Keratinocyte (primary cell): ENCODE results near the gene DMGDH. TPM values are rescaled to one million over a fixed set of nuclear protein-coding genes. Genes with fewer than 3 reads are reported as not detected.
A peak's percentile ranks its signal among the peaks of the same experiment; 100 is the strongest.

ENCODE experiments used
- DNase-seq: peaks from one replicate; pipeline ENCODE4 v3.0.0-alpha.2; 2011; ENCODE audit warnings: low read depth, missing footprints, low spot score
- FAIRE-seq: peaks from 2 replicates; lab custom pipeline; 2011; peaks lifted over from hg19 to GRCh38; lab: Jason Lieb, UNC
- H2AFZ ChIP-seq: 2 replicates; pipeline ENCODE4 v1.6.0; 2012; ENCODE audit warnings: low read length, control low read depth, inconsistent platforms; ENCODE audit not compliant: control insufficient read depth
- H3K27ac ChIP-seq: 2 replicates; pipeline ENCODE4 v1.5.1; 2011; ENCODE audit warnings: low read length; ENCODE audit not compliant: control insufficient read depth, insufficient read depth
- H3K27me3 ChIP-seq: 3 replicates; pipeline ENCODE4 v1.6.0; 2011; ENCODE audit warnings: low read length; ENCODE audit not compliant: control insufficient read depth, insufficient read depth; ENCODE audit errors: extremely low read depth
- H3K36me3 ChIP-seq, 2 experiments: 2 replicates in 1 of 2; 3 replicates in 1 of 2; pipeline ENCODE4 v1.5.1; 2011; ENCODE audit warnings: low read length in 2 of 2, mild to moderate bottlenecking in 1 of 2; ENCODE audit not compliant: control insufficient read depth in 2 of 2, insufficient read depth in 2 of 2; ENCODE audit errors: extremely low read depth in 1 of 2
- H3K4me1 ChIP-seq: 3 replicates; pipeline ENCODE4 v1.5.1; 2011; ENCODE audit warnings: low read length; ENCODE audit not compliant: control insufficient read depth, insufficient read depth; ENCODE audit errors: extremely low read depth
- H3K4me2 ChIP-seq: 3 replicates; pipeline ENCODE4 v1.6.0; 2011; ENCODE audit warnings: low read depth, low read length; ENCODE audit not compliant: control insufficient read depth, insufficient read depth; ENCODE audit errors: extremely low read depth
- H3K4me3 ChIP-seq, 3 experiments: fragments of 200-600 bp in 1 of 3; sonication (generic) in 1 of 3; 2 replicates in 2 of 3; 3 replicates in 1 of 3; pipeline ENCODE4 v1.5.1; 2011 to 2016; ENCODE audit warnings: low read length in 3 of 3, mild to moderate bottlenecking in 3 of 3, control low read depth in 2 of 3, inconsistent platforms in 1 of 3, low read depth in 1 of 3, mixed read lengths in 1 of 3, mixed run types in 1 of 3, moderate library complexity in 1 of 3; ENCODE audit not compliant: control insufficient read depth in 2 of 3, insufficient read depth in 2 of 3; ENCODE audit errors: extremely low read depth in 1 of 3
- H3K79me2 ChIP-seq: 2 replicates; pipeline ENCODE4 v1.6.0; 2012; ENCODE audit warnings: low read length; ENCODE audit not compliant: control insufficient read depth, insufficient read depth
- H3K9ac ChIP-seq: 3 replicates; pipeline ENCODE4 v1.6.0; 2011; ENCODE audit warnings: low read length; ENCODE audit not compliant: control insufficient read depth, insufficient read depth; ENCODE audit errors: extremely low read depth
- H3K9me1 ChIP-seq: 3 replicates; pipeline ENCODE4 v1.6.0; 2011; ENCODE audit warnings: low read length; ENCODE audit not compliant: control insufficient read depth, insufficient read depth; ENCODE audit errors: extremely low read depth
- H3K9me3 ChIP-seq: 2 replicates; pipeline ENCODE4 v1.5.1; 2012; ENCODE audit warnings: low read depth, low read length; ENCODE audit not compliant: control insufficient read depth
- H4K20me1 ChIP-seq: 3 replicates; pipeline ENCODE4 v1.6.0; 2011; ENCODE audit warnings: low read length; ENCODE audit not compliant: control insufficient read depth, insufficient read depth; ENCODE audit errors: extremely low read depth
- CTCF ChIP-seq, 3 experiments: IDR thresholded peaks in 1 of 3; conservative IDR thresholded peaks in 1 of 3; optimal IDR thresholded peaks in 1 of 3; 2 replicates in 2 of 3; 3 replicates in 1 of 3; pipeline versions ENCODE3 to v1.5.1; 2011; ENCODE audit warnings: low read length in 3 of 3, mild to moderate bottlenecking in 3 of 3, moderate library complexity in 2 of 3, control low read depth in 1 of 3, inconsistent platforms in 1 of 3; ENCODE audit not compliant: insufficient read depth in 2 of 3; ENCODE audit errors: extremely low read depth in 1 of 3
- EZH2 ChIP-seq: IDR thresholded peaks from one replicate; pipeline ENCODE4 v1.6.1; 2012; ENCODE audit warnings: inconsistent platforms, mild to moderate bottlenecking, low read length, moderate library complexity
- dilution Hi-C: fragments of 300-500 bp; cut with MboI; formaldehyde crosslinking; loops from one replicate; pipeline ENCODE4 v1.7.0; 2020; ENCODE audit warnings: low sequenced_read_pairs; ENCODE audit not compliant: extremely low pct_ligation_motif_present
- polyA plus RNA-seq, 5 experiments: library from polyadenylated mRNA; depleted of rRNA in 3 of 5; stranded (reverse) in 3 of 5; stranded (forward) in 1 of 5; unstranded in 1 of 5; fragments of >200 nt; gene quantifications; 1 replicate in 1 of 5; 2 replicates in 3 of 5; 3 replicates in 1 of 5; pipeline versions ENCODE4 v1.2.1 to v1.2.3, GENCODE V29; 2011 to 2012; ENCODE audit warnings: missing spikeins in 2 of 5, low read depth in 1 of 5, low replicate concordance in 1 of 5

Gene DMGDH
- polyA plus RNA-seq, 1 donor (not counting 4 experiments of a cell fraction or from before 2014, with no cell fraction given): 0.20 TPM

- FAIRE-seq (no peak), DNase-seq (no peak)
- no peaks in the 10 kb centered on the region for H4K20me1 ChIP-seq
- H3K27ac ChIP-seq: no peak overlapping the region
- no peak overlapping the region for H2AFZ ChIP-seq
- H3K36me3 ChIP-seq: no peaks in the 10 kb centered on the region
- no peaks in the 10 kb centered on the region for H3K9me3 ChIP-seq
- H3K9me1 ChIP-seq: no peaks in the 10 kb centered on the region
- H3K4me2 ChIP-seq: no peak overlapping the region
- dilution Hi-C loops: no loop called here
- no peaks in the 10 kb centered on the region for H3K79me2 ChIP-seq
- no peak overlapping the region for H3K9ac ChIP-seq
- no peak overlapping the region for H3K4me3 ChIP-seq
- peaks cover 9% of the 10 kb centered on the region for H3K4me1 ChIP-seq
- no peaks in the 10 kb centered on the region for H3K27me3 ChIP-seq
- TF ChIP-seq CTCF (optimal IDR thresholded peaks at IDR 0.05 in 1 of 3, IDR thresholded peaks at IDR 0.05 in 1 of 3, conservative IDR thresholded peaks at IDR 0.05 in 1 of 3; ENCODE audit: extremely low read depth in 1 of 3, insufficient read depth in 2 of 3, low read length in 3 of 3): no peak
- no peak for TF ChIP-seq EZH2
Measured at GRCh38 chr5:78956901-78957300, 112.6 kb downstream of the DMGDH start.

GRCh38 chr5:78953092-78953800 is 116.2 kb downstream of the DMGDH start:
- peaks cover 9% of the 10 kb centered on the region for H3K4me1 ChIP-seq
- no peak overlapping the region for H3K4me3 ChIP-seq
- dilution Hi-C loops: no loop called here
- no peaks in the 10 kb centered on the region for H3K79me2 ChIP-seq
- no peak overlapping the region for H2AFZ ChIP-seq
- no peaks in the 10 kb centered on the region for H3K9me3 ChIP-seq
- FAIRE-seq: peak; percentile 68
- peak; percentile 17 for DNase-seq
- TF ChIP-seq CTCF (optimal IDR thresholded peaks at IDR 0.05 in 1 of 3, IDR thresholded peaks at IDR 0.05 in 1 of 3, conservative IDR thresholded peaks at IDR 0.05 in 1 of 3; ENCODE audit: extremely low read depth in 1 of 3, insufficient read depth in 2 of 3, low read length in 3 of 3): no peak
- TF ChIP-seq EZH2: no peak
- no peak overlapping the region for H3K9ac ChIP-seq
- peak overlapping the region; percentile 41 for H3K4me2 ChIP-seq
- no peaks in the 10 kb centered on the region for H3K36me3 ChIP-seq
- H4K20me1 ChIP-seq: no peaks in the 10 kb centered on the region
- no peaks in the 10 kb centered on the region for H3K27me3 ChIP-seq
- no peaks in the 10 kb centered on the region for H3K9me1 ChIP-seq
- no peak overlapping the region for H3K27ac ChIP-seq

Other genes starting within 250 kb of the DMGDH start
- 4.5 to 6.8 TPM (median 4.5 TPM) in 3 replicates for gene ARSB, start 84.4 kb downstream of the DMGDH start, polyA plus RNA-seq
- not detected in 3 replicates for gene BHMT2, start 93 bp upstream of the DMGDH start, polyA plus RNA-seq
- gene BHMT, start 42.1 kb upstream of the DMGDH start, polyA plus RNA-seq: not detected in 3 replicates
- 1.8 to 3.3 TPM (median 2.5 TPM) in 3 replicates for gene JMY, start 166.5 kb upstream of the DMGDH start, polyA plus RNA-seq